Smooth muscle cell (in vitro differentiated cells): Measurements from ENCODE around the gene CCNQ. TPM values are rescaled to one million over a fixed set of nuclear protein-coding genes. Genes with fewer than 3 reads are reported as not detected.
A peak's percentile ranks its signal among the peaks of the same experiment; 100 is the strongest.

Experiments used
- DNase-seq: peaks from one replicate; lab custom pipeline; 2025; ENCODE audit not compliant: unreplicated experiment; lab: John Stamatoyannopoulos, UW
- H2AFZ ChIP-seq: fragments of 200-600 bp; sonication (generic); 2 replicates; pipeline ENCODE4 v1.6.0; 2016; ENCODE audit warnings: antibody characterized with exemption, low read depth, mild to moderate bottlenecking
- H3F3A ChIP-seq: fragments of 200-600 bp; sonication (generic); 2 replicates; pipeline ENCODE4 v1.6.0; 2017; ENCODE audit warnings: antibody characterized with exemption, low read depth
- H3K27ac ChIP-seq: fragments of 200-600 bp; sonication (generic); 2 replicates; pipeline ENCODE4 v1.5.1; 2016; ENCODE audit warnings: low read depth, mild to moderate bottlenecking
- H3K27me3 ChIP-seq: fragments of 200-600 bp; sonication (generic); 2 replicates; pipeline ENCODE4 v1.6.1; 2016; ENCODE audit warnings: low read depth, mild to moderate bottlenecking
- H3K36me3 ChIP-seq: fragments of 200-600 bp; sonication (generic); 2 replicates; pipeline ENCODE4 v1.5.1; 2016; ENCODE audit warnings: low read depth
- H3K4me1 ChIP-seq: fragments of 200-600 bp; sonication (generic); 2 replicates; pipeline ENCODE4 v1.5.1; 2016; ENCODE audit warnings: low read depth
- H3K4me2 ChIP-seq: fragments of 200-600 bp; sonication (generic); 2 replicates; pipeline ENCODE4 v1.6.0; 2016; ENCODE audit warnings: mild to moderate bottlenecking
- H3K4me3 ChIP-seq: fragments of 200-600 bp; sonication (generic); 2 replicates; pipeline ENCODE4 v1.5.1; 2016; ENCODE audit warnings: mild to moderate bottlenecking
- H3K79me2 ChIP-seq: fragments of 200-600 bp; sonication (generic); 2 replicates; pipeline ENCODE4 v1.6.0; 2016; ENCODE audit warnings: low read depth, mild to moderate bottlenecking
- H3K9ac ChIP-seq: fragments of 200-600 bp; sonication (generic); 2 replicates; pipeline ENCODE4 v1.6.0; 2016; ENCODE audit warnings: low read depth
- H3K9me3 ChIP-seq: fragments of 200-600 bp; sonication (generic); replicated peaks from 2 replicates; pipeline ENCODE4 v1.5.1; 2016; ENCODE audit warnings: low read depth
- H4K20me1 ChIP-seq: fragments of 200-600 bp; sonication (generic); 2 replicates; pipeline ENCODE4 v1.6.0; 2016; ENCODE audit warnings: low read depth
- whole genome bisulfite sequencing: methylation state at CpG from one replicate; pipeline ENCODE4 v1.1.7; 2016; ENCODE audit warnings: low lambda C conversion rate; 5-methylcytosine and 5-hydroxymethylcytosine counted together
- polyA plus RNA-seq: library from polyadenylated mRNA; unstranded; fragments of >200 nt; fragmentation: Nextera tagmentation; extraction: Ambion mirVana; gene quantifications from 2 replicates; pipeline ENCODE4 v1.2.1, GENCODE V29; 2016
- total RNA-seq: library from RNA; depleted of rRNA; stranded (reverse); fragments of >200 nt; gene quantifications from 2 replicates; pipeline ENCODE4 v1.2.3, GENCODE V29; 2014
- TF ChIP-seq, protein P1 (sequence below): fragments of 200-600 bp; sonication (generic); IDR thresholded peaks from 2 replicates; pipeline ENCODE4 v1.5.1; 2017; ENCODE audit warnings: borderline replicate concordance, mild to moderate bottlenecking, antibody characterized with exemption; ENCODE audit not compliant: insufficient read depth, poor library complexity, severe bottlenecking

Gene CCNQ
- total and polyA plus RNA-seq, 2 experiments from 2014 or later = 9.4 to 27.3 TPM

DNA sequence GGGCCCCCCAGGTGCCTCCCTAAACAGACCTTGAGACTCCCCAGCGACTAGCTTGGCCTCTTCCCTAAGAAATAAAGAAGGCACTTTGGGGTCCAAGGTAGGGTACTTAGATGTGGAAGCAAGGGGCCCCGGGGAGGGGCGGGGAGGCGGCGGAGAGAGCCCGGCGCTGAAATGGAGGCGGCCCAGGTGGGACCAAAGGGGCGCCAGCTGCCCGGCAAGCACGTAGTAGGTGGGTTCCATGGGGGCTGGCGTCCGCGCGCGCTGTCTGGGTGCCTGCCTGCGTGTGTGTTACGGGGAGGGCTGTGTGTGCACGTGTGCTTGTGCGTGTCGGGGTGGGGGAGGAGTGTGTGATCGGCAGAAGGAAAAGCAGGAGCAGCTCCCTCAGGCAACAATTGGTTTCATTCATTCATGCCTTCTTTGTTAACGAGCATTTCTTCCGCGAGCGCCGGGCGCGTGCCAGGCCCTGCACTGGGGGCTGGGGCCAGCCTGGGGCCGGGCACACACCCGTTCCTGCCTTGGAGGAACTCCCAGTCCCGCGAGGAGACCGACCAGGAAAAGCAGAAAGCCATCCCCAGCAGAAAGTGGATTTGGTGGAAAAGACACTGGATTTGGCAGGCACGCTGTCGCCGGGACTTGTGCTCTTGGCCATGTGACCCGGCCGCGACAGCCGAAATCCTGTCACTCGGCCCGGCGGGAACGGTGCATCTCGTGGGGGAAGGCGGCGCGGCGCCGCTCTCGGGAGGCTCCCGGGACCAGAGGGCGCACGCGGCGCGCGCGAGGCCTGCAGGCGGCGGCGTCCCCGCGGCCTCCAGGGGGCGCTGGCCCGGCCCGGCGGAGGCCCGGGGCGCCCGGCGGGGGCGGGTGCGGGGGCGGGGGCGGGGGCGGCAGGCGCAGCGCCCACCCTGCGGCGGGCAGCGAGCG lies 44.8 kb upstream of the CCNQ start:
- Histone ChIP-seq H3K4me3 (peak overlapping the region; percentile 30), H2AFZ (no peak overlapping the region), H3K4me1 (peaks cover 3% of the 10 kb centered on the region), H4K20me1 (no peaks in the 10 kb centered on the region), H3K36me3 (no peaks in the 10 kb centered on the region), H3K79me2 (no peaks in the 10 kb centered on the region), H3K9ac (no peak overlapping the region), H3K9me3 (no peaks in the 10 kb centered on the region), H3K4me2 (peak overlapping the region; percentile 83), H3K27ac (no peak overlapping the region), H3K27me3 (peaks cover 13% of the 10 kb centered on the region), H3F3A (no peaks in the 10 kb centered on the region)
- DNase-seq = no peak
- TF ChIP-seq, protein P1, sequence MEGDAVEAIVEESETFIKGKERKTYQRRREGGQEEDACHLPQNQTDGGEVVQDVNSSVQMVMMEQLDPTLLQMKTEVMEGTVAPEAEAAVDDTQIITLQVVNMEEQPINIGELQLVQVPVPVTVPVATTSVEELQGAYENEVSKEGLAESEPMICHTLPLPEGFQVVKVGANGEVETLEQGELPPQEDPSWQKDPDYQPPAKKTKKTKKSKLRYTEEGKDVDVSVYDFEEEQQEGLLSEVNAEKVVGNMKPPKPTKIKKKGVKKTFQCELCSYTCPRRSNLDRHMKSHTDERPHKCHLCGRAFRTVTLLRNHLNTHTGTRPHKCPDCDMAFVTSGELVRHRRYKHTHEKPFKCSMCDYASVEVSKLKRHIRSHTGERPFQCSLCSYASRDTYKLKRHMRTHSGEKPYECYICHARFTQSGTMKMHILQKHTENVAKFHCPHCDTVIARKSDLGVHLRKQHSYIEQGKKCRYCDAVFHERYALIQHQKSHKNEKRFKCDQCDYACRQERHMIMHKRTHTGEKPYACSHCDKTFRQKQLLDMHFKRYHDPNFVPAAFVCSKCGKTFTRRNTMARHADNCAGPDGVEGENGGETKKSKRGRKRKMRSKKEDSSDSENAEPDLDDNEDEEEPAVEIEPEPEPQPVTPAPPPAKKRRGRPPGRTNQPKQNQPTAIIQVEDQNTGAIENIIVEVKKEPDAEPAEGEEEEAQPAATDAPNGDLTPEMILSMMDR = peak; percentile 10
- 32% methylated on average over 38 of the region's 84 CpGs for WGBS

DNA sequence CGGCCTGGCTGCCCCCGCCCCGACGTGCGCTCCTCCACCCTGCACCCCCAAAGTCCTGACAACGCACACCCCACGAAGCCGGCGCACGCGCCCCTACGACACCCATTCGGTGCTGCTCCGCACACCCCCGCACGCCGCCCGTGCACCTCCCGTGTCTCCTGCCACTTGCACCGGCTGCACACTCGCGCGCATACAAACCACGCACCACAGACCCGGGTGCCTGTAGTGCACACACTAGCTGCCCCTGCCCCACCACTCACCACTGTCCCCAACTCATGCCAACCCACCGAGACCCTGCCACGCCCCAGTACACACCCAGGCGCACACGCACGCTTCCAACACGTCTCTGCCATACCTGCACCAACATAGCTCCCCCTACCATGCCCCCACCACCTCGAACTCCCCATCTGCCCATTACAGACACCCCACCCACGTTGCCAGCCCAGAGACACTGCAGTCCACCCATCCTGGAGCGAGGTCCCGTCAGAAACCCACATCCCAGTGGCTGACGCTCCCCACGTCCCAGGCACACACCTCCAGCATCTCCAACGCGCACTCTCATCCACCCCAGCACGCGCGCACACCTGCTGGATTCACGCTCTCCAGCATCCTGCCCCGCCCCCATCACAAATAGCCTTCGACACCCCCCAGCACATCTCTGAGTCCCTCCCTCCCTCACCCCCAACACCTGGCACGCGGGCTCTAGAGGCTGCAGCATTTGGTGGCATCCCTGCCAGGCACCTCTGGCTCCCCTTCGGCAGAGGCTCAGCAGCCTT lies 43.9 kb upstream of the CCNQ start:
- no peaks in the 10 kb centered on the region for H3K9me3 ChIP-seq
- no peak overlapping the region for H2AFZ ChIP-seq
- H3K4me1 ChIP-seq = peaks cover 3% of the 10 kb centered on the region
- peak overlapping the region; percentile 16 for H3K4me3 ChIP-seq
- peak overlapping the region; percentile 83 for H3K4me2 ChIP-seq
- no peaks in the 10 kb centered on the region for H3F3A ChIP-seq
- TF ChIP-seq, protein P1 = no peak
- no peak overlapping the region for H3K9ac ChIP-seq
- no peaks in the 10 kb centered on the region for H3K36me3 ChIP-seq
- WGBS = 49% methylated on average over 20 of the region's 48 CpGs
- no peak for DNase-seq
- H3K27ac ChIP-seq = no peak overlapping the region
- no peaks in the 10 kb centered on the region for H4K20me1 ChIP-seq
- peaks cover 13% of the 10 kb centered on the region for H3K27me3 ChIP-seq
- H3K79me2 ChIP-seq = no peaks in the 10 kb centered on the region

DNA sequence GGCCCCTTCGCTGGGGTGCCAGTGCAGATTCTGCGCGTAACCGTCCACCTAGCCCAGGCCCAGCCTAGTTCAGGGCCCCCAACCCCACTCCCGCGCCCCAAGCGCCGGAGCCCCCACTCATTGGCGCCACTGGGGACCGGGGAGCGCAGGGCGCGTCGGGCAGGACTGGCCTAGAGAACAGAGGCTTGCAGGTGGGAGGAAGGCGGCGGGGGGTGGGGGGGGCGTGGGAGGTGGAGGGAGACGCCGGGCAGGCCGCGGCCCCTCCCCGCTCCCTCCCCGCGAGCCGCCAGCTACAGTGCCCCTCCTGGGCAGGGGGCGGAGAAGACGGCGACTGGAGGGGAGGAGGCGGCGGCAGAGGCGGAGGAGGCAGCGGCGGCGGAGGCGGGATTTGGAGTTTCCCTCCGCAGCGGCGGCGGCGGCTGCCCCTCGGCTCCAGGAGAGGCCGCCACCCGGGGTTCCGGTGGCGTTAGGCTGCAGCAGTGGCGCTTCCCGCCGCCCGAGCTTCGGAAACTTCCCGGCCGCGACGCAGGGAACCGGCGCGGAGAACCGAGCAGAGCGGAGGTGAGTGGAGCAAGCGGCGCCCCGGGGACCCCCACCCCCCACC lies 43.2 kb upstream of the CCNQ start:
- Histone ChIP-seq H3K9me3 (no peaks in the 10 kb centered on the region), H3K4me2 (peak overlapping the region; percentile 73), H3K9ac (no peak overlapping the region), H3K4me3 (peak overlapping the region; percentile 16), H3K27ac (no peak overlapping the region), H3K27me3 (peaks cover 13% of the 10 kb centered on the region), H4K20me1 (no peaks in the 10 kb centered on the region), H2AFZ (no peak overlapping the region), H3F3A (no peaks in the 10 kb centered on the region), H3K36me3 (no peaks in the 10 kb centered on the region), H3K4me1 (peaks cover 3% of the 10 kb centered on the region), H3K79me2 (no peaks in the 10 kb centered on the region)
- TF ChIP-seq, protein P1 = no peak
- no peak for DNase-seq
- 43% methylated on average over 9 of the region's 62 CpGs for WGBS
